Renal pelvis (tissue), 4 donors: ENCODE measurements around the gene BRF1. TPM values are rescaled to one million over a fixed set of nuclear protein-coding genes. Genes with fewer than 3 reads are reported as not detected.

Experiments
- DNase-seq: peaks from one replicate; pipeline ENCODE4 v3.0.0-alpha.2; 2013
- polyA plus RNA-seq, 3 donors: library from polyadenylated mRNA; unstranded; fragments of 120-200 nt; gene quantifications; one replicate each; pipeline ENCODE4 v1.2.1, GENCODE V29; 2013; ENCODE audit not compliant: insufficient read length in 3 of 3

BRF1 gene
- polyA plus RNA-seq, 3 donors, result 32.8 to 37.3 (median 33.3) TPM

DNA sequence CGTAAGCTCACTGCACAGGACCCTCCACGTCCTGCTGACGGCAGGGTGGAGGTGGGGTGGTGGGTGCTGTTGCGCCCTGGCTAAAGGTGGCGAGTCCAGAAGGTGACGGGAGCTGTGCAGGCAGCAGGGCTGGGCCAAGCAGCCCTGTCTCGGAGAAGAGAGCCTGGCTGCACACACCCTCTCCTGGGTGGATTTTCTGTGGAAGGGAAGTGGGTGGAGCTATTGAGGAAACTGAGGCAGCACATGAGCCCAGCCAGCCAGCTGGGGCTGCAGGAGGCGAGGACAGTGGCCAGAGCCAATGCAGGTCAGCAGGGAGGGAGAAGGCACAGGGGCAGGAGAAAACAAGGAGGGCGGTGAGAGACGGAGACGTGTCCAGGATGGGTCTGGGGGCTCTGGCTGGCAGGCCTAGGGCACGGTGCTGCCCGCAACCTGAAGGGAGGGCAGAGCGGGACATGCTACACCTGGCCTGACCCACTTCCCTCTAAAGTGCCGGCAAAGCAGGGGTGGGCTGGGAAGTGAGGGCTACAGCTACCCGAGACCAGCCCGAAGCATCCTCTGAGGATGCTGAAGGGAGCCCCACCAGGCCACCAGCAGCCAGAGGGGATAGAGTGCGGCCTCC, 32.0 kb downstream of the BRF1 start:
- no peak for DNase-seq

GRCh38 chr14:105267820-105268548, 32.8 kb downstream of the BRF1 start:
- no peak for DNase-seq

GRCh38 chr14:105261781-105262180, 39.0 kb downstream of the BRF1 start:
- no peak for DNase-seq

- DNase-seq, result no peak
These were observed 39.8 kb downstream of the BRF1 start for GRCh38 chr14:105260959-105261358.

DNA sequence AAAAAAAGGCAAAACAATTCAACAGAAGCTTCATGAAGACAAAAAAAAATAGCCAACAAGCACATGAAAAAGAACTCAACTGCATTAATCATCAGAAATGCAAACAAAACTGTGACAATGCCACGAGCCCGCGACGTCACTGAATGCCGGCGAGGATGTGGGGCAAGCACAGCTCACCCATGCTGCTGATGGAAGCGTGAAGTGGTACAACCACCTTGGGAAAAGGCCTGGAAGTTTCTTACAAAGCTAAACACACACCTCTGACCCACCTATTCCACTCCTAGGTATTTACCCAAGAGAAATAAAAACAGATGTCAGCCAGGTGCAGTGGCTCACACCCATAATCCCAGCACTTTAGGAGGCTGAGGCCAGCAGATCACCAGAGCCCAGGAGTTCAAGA, 42.0 kb downstream of the BRF1 start:
- no peak for DNase-seq

DNA sequence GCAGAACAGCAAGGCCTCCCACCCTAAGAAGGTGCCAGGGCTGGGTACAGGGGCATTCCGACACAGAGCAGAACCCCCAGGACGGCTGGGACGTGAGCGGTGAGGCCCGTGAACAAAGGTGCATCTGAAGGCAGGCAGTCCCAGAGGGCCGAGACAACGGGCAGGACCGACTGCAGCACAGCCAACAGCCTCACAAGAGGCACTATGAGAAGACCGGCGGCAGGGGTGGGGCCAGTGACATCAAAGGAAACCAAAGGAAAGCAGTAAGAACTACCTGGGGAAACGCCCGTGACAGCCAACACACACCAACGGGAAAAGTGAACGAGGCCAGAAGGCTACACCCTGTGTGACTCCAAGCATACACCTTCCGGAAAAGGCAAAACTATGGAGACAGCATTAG, 43.3 kb downstream of the BRF1 start:
- DNase-seq, result no peak

- DNase-seq, result no peak
These were observed 44.4 kb downstream of the BRF1 start for GRCh38 chr14:105256292-105256960.

DNA sequence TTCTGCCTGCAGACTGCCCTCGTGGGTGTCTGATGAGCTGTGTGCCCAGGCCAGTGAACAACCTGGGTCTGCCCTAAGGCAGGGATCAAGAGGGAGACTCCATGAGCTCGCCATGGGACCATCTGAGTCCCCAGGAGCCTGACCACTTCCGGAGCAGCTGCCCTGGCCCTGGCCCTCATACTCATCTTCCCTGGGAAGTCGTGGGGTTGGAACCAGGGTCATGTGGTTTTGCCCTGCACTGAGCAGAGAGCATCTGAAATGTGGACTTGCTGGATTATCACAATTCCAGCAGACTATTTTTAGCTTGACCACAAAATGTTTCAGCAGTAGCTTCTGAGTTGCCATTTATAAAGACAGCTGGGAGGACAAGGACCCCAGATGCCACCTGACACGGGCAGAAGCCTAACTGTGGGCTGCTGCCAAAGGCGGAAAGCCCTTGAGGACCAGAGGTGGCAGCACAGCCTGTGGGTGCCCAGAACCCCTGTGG, 45.7 kb downstream of the BRF1 start:
- no peak for DNase-seq

DNA sequence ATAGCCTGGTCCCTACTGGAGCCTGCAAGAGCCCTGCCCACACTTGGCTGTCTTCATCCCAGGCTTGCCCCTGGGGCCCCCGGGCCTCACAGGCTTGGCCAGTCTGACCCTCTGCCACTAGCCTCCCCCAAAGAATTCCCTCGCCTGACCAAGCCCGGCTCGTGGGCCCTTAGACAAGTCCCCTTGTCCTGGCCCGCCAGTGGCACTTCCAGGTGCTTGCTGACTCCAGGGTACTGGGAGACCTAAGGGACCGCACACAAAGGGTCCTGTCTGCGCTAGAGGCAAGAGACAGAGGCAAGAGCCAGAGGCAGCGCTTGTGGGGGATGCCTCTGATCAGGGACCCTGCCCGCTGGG, 47.5 kb downstream of the BRF1 start:
- no peak for DNase-seq

GRCh38 chr14:105252552-105253328, 48.1 kb downstream of the BRF1 start:
- no peak for DNase-seq

DNA sequence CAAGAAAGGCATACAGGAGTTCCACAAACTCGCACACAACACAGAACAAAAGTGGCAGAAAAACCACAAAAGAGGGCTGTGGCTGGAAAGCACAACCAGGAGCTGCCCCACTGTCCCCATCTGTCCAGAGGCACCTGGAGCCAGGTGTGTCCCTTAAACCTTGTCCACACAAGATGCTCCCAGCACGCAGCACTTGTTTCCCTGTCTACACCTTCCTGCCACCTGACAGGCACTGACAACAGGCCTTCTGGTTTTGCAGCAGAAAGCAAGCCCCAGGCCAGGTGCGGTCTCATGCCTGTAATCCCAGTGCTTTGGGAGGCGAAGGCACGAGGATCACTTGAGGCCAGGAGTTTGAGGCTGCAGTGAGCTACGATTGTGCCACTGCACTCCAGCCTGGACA, 48.9 kb downstream of the BRF1 start:
- no peak for DNase-seq

DNA sequence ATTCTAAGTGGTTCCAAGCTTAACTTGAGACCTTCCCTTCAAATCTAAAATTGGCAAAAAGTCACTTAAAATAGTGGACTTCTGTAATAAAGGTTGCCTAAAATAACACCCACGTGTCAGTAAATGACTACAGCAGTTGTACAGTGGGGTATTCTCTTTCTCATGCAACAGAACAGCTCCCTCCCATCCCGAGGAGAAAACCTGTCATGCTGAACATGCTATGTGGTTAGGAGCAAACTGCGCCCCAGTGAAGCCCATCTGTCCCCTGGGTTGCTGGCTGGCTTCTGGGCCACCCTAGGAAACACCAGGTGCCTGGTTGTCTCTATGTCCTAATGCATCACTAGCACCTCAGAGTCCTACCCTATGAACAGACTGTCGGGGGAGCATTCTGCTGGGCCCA, 49.8 kb downstream of the BRF1 start:
- DNase-seq, result no peak

- DNase-seq, result no peak
These were observed 50.8 kb downstream of the BRF1 start for GRCh38 chr14:105250008-105250366.

DNA sequence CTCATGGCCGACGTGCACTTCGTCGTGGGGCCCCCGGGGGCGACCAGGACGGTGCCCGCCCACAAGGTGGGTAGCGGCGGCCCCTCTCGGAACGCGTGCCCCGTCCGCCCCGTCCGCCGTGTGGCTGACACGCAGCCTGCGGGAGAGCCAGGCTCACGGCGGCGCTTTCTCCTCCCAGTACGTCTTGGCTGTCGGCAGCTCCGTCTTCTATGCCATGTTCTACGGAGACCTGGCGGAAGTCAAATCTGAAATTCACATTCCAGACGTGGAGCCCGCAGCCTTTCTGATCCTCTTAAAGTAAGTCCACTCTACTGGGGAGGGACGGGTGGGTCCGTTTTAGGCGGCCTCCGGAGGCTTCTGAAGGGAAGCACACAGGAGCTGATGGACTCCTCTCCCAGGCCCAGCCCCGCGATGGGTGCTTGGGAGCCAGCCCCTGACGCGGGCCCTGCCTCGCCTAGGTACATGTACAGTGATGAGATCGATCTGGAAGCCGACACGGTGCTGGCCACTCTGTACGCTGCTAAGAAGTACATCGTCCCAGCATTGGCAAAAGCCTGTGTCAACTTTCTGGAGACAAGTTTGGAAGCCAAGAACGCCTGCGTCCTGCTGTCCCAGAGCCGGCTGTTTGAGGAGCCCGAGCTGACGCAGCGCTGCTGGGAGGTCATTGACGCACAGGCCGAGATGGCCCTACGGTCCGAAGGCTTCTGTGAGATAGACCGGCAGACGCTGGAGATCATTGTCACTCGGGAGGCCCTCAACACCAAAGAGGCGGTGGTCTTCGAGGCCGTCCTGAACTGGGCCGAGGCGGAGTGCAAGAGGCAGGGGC, 51.4 kb downstream of the BRF1 start:
- no peak for DNase-seq

DNA sequence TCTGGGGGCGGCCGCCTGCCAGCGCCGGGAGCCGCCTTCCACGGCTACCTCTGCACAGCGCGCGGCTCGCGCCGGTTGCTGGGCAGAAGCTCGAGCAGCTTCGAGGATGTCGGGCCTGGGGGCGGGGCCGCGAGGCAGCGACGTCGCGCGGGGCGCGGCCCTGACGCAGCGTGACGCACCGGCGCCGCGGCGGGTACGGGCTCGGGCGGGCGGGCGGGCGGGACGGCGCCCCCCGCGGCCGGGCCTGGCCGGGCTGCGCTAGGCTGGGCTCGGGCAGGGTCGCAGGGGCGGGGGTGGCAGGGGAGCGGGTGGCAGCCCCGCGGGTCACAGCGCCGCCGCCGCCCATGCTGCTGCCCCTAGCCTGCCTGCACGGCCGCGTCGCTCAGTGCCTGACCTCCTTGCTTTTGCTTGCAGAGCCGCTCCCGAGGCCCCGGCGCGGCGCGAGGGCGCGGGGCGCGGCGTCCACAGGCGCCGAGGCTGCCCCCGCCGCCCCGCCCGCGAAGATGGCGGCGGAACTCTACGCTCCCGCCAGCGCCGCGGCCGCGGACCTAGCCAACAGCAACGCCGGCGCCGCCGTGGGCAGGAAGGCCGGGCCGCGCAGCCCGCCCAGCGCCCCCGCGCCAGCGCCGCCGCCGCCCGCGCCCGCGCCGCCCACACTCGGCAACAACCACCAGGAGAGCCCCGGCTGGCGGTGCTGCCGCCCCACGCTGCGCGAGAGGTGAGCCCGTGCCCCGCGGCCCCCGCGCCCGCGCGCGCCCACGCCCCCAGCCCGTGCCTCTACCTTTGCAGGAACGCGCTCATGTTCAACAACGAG, 52.2 kb downstream of the BRF1 start, which contains the start of gene BTBD6:
BTBD6 (plus strand) TSS at position 166 of the 814 bp plus-strand sequence; CDS start at position 345, 179 bp downstream.
- DNase-seq, result peak; percentile 83

DNA sequence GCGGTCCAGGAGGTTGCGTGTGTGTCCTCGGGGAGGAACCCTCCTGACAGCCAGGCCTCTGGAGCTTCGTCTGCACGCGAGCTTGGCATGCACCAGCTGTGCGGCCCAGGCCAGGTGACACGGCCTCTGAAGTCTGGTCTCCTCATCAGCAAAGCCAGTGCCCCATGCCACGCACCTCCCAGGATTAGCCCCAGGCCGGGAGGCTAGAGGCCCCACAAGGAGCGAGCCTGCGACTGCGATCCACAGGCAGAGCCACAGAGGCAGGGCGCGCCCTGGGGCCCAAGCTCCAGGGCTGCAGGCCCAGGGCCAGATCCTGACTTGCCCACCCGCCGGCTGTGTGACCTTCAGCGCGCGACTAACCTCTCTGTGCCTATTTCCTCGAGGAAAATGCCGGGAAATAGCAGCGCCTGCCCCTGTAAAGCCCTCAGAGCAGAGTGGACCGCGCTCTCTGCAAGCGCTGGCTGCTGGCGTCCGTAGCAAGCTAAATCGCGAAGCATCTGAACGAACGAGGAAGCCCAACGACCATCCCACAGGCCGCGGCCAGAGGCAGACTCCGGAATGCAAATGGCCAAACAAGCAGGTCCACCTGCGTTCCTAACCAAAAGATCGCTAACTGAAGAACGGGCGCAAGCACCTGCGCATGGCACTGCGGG, 53.0 kb downstream of the BRF1 start:
- no peak for DNase-seq

- no peak for DNase-seq
These were observed 53.8 kb downstream of the BRF1 start for GRCh38 chr14:105247026-105247425.

- DNase-seq, result no peak
These were observed 56.5 kb downstream of the BRF1 start for GRCh38 chr14:105244334-105244733.

DNA sequence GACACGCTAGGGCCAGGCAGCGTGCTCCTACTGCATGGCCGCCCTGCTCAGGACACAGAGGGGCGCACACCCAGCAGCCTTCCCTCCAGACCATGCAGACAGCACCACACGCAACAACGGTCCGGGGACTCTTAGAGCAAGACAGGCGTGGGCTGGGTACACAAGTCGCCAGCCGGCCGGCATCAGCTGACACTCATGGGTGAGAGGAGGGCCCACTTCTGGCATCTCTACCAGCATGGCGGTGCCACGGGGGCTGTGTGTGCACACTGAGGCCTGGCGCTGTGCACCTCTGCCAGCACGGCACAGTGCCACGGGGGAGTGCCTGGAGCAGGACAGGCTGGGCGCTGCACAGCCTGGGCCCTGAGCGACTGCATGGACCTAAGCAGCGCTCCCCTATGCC, 59.2 kb downstream of the BRF1 start:
- no peak for DNase-seq
